IMR-90 (cell line): ENCODE measurements around the gene TSHZ3. TPM values are rescaled to one million over a fixed set of nuclear protein-coding genes. Genes with fewer than 3 reads are reported as not detected.

Source experiments
- ATAC-seq: fragments of 200-7000 bp; cut with Tn5 transposase; 2 replicates; pipeline ENCODE4 v1.9.1; 2020; ENCODE audit warnings: low read depth, mild to moderate bottlenecking, moderate library complexity
- BruUV-seq: library from RNA; stranded (reverse); fragments of 400-500 nt; replicated peaks from 2 replicates; lab custom pipeline; 2021; lab: Mats Ljungman, UMichigan
- CTCF ChIA-PET: fragments of 300-600 bp; formaldehyde crosslinking; extraction: SDS; loops from one replicate; lab custom pipeline; 2021; ENCODE audit warnings: antibody characterized with exemption; lab: Yijun Ruan, JAX
- POLR2A ChIA-PET: fragments of 300-600 bp; sonication (Branson Sonifier 250); formaldehyde crosslinking; loops from one replicate; lab custom pipeline; 2022; ENCODE audit warnings: antibody characterized with exemption; ENCODE audit not compliant: unreplicated experiment; lab: Charles Lee
- DNase-seq: peaks from one replicate; pipeline ENCODE4 v3.0.0; 2013
- H2AFZ ChIP-seq: replicated peaks from 2 replicates; pipeline ENCODE3; 2013; ENCODE audit warnings: low read length, mild to moderate bottlenecking; ENCODE audit not compliant: poor library complexity
- H2AK5ac ChIP-seq: 2 replicates; pipeline ENCODE4 v1.6.1; 2013; ENCODE audit warnings: low read depth, low read length, inconsistent platforms
- H2AK9ac ChIP-seq: replicated peaks from 2 replicates; pipeline ENCODE3; 2013; ENCODE audit warnings: mild to moderate bottlenecking, low read depth, low read length, moderate library complexity; ENCODE audit not compliant: poor library complexity
- H2BK120ac ChIP-seq: 2 replicates; pipeline ENCODE4 v1.6.1; 2013; ENCODE audit warnings: low read depth, low read length, inconsistent platforms
- H2BK15ac ChIP-seq: 3 replicates; pipeline ENCODE4 v1.6.1; 2013; ENCODE audit warnings: low read depth, low read length, inconsistent platforms
- H2BK20ac ChIP-seq: 2 replicates; pipeline ENCODE4 v1.6.1; 2013; ENCODE audit warnings: low read depth, mild to moderate bottlenecking, inconsistent platforms, low read length, moderate library complexity
- H2BK5ac ChIP-seq: 2 replicates; pipeline ENCODE4 v1.6.1; 2013; ENCODE audit warnings: mild to moderate bottlenecking, low read depth, low read length, inconsistent platforms; ENCODE audit not compliant: poor library complexity, severe bottlenecking
- H3K14ac ChIP-seq: replicated peaks from 2 replicates; pipeline ENCODE4 v1.6.1; 2013; ENCODE audit warnings: low read depth, low read length, inconsistent platforms
- H3K18ac ChIP-seq: 2 replicates; pipeline ENCODE4 v1.6.1; 2013; ENCODE audit warnings: low read depth, low read length, control low read depth
- H3K23ac ChIP-seq: 2 replicates; pipeline ENCODE4 v1.6.1; 2013; ENCODE audit warnings: low read depth, low read length, inconsistent platforms
- H3K27ac ChIP-seq: 2 replicates; pipeline ENCODE4 v1.5.1; 2013; ENCODE audit warnings: mild to moderate bottlenecking, control low read depth, low read length; ENCODE audit not compliant: insufficient read depth
- H3K27me3 ChIP-seq: 2 replicates; pipeline ENCODE4 v1.6.1; 2013; ENCODE audit warnings: low read length; ENCODE audit not compliant: control insufficient read depth, insufficient read depth
- H3K36me3 ChIP-seq: 2 replicates; pipeline ENCODE4 v1.6.1; 2013; ENCODE audit warnings: low read length, mixed read lengths; ENCODE audit not compliant: control insufficient read depth, insufficient read depth
- H3K4ac ChIP-seq: 2 replicates; pipeline ENCODE4 v1.6.1; 2013; ENCODE audit warnings: low read depth, low read length, inconsistent platforms
- H3K4me1 ChIP-seq: 2 replicates; pipeline ENCODE4 v1.6.1; 2013; ENCODE audit warnings: low read length, mixed read lengths; ENCODE audit not compliant: control insufficient read depth, insufficient read depth
- H3K4me2 ChIP-seq: 2 replicates; pipeline ENCODE4 v1.6.1; 2013; ENCODE audit warnings: low read depth, mild to moderate bottlenecking, control low read depth, low read length, moderate library complexity
- H3K4me3 ChIP-seq: 2 replicates; pipeline ENCODE4 v1.5.1; 2013; ENCODE audit warnings: low read depth, mild to moderate bottlenecking, control low read depth, low read length, moderate library complexity; ENCODE audit not compliant: insufficient read depth
- H3K56ac ChIP-seq: 2 replicates; pipeline ENCODE4 v1.6.1; 2013; ENCODE audit warnings: low read length, inconsistent platforms; ENCODE audit not compliant: insufficient read depth; ENCODE audit errors: extremely low read depth
- H3K79me1 ChIP-seq, 2 experiments: 2 replicates each; pipeline ENCODE4 v1.6.1; 2013; ENCODE audit warnings: low read length in 2 of 2, inconsistent platforms in 1 of 2, low read depth in 1 of 2
- H3K9ac ChIP-seq: 2 replicates; pipeline ENCODE4 v1.6.1; 2013; ENCODE audit warnings: low read depth, low read length, control low read depth
- H3K9me1 ChIP-seq: 2 replicates; pipeline ENCODE4 v1.6.1; 2013; ENCODE audit warnings: low read length, inconsistent platforms; ENCODE audit not compliant: insufficient read depth
- H3K9me3 ChIP-seq: 2 replicates; pipeline ENCODE4 v1.6.1; 2013; ENCODE audit warnings: low read length; ENCODE audit not compliant: control insufficient read depth, insufficient read depth
- H4K20me1 ChIP-seq: 2 replicates; pipeline ENCODE4 v1.6.1; 2013; ENCODE audit warnings: low read length, inconsistent platforms; ENCODE audit not compliant: insufficient read depth
- H4K5ac ChIP-seq: 2 replicates; pipeline ENCODE4 v1.6.1; 2013; ENCODE audit warnings: mild to moderate bottlenecking, low read depth, low read length, control low read depth
- H4K8ac ChIP-seq, 2 experiments: 2 replicates each; pipeline ENCODE4 v1.6.1; 2013; ENCODE audit warnings: low read depth in 2 of 2, low read length in 2 of 2, control low read depth in 1 of 2, inconsistent platforms in 1 of 2
- H4K91ac ChIP-seq: 2 replicates; pipeline ENCODE4 v1.6.1; 2013; ENCODE audit warnings: low read depth, low read length, inconsistent platforms; ENCODE audit not compliant: insufficient read depth
- BHLHE40 ChIP-seq: fragments of 150-350 bp; IDR thresholded peaks from 2 replicates; pipeline ENCODE4 v1.6.1; 2016; ENCODE audit warnings: mild to moderate bottlenecking, low read depth, low read length
- CTCF ChIP-seq: conservative IDR thresholded peaks from 2 replicates; pipeline ENCODE4 v1.5.1; 2012; ENCODE audit warnings: mild to moderate bottlenecking, low read depth, low read length, improper control_type of control experiment
- FOS ChIP-seq: fragments of 150-350 bp; IDR thresholded peaks from 2 replicates; pipeline ENCODE4 v1.6.1; 2016; ENCODE audit warnings: low read depth, low read length
- MAZ ChIP-seq: IDR thresholded peaks from 2 replicates; pipeline ENCODE4 v1.6.1; 2012; ENCODE audit warnings: low read depth, mild to moderate bottlenecking, low read length, improper control_type of control experiment, moderate library complexity, borderline replicate concordance
- USF2 ChIP-seq: fragments of 150-350 bp; IDR thresholded peaks from 2 replicates; pipeline ENCODE4 v1.6.1; 2017; ENCODE audit warnings: mild to moderate bottlenecking, antibody characterized with exemption, low read length, low read depth
- WGBS, 2 experiments: methylation state at CpG; one replicate each; pipeline versions ENCODE4 v1.1.5 to v1.1.7; 2013; ENCODE audit warnings: missing lambda C conversion rate in 2 of 2; ENCODE audit not compliant: insufficient read length in 1 of 2; ENCODE audit errors: extremely low coverage in 2 of 2; 5-methylcytosine and 5-hydroxymethylcytosine counted together
- dilution Hi-C: fragments of 300-500 bp; cut with HindIII; formaldehyde crosslinking; loops from one replicate; pipeline ENCODE4 v1.14.3; 2018; ENCODE audit warnings: low sequenced_read_pairs; ENCODE audit not compliant: unreplicated experiment
- in situ Hi-C: fragments of 300-500 bp; cut with MboI; formaldehyde crosslinking; loops from 3 replicates; pipeline ENCODE4 v1.14.3; 2019; ENCODE audit warnings: low sequenced_read_pairs, inconsistent platforms, mixed read lengths
- intact Hi-C: fragments of 100-400 bp; cut with micrococcal nuclease; formaldehyde crosslinking; loops from 2 replicates; pipeline ENCODE4 v1.10.0; 2022
- polyA plus RNA-seq, 3 experiments: library from polyadenylated mRNA; depleted of rRNA; stranded (reverse); fragments of >200 nt; gene quantifications; 2 replicates each; pipeline ENCODE4 v1.2.3, GENCODE V29; 2012; ENCODE audit warnings: low replicate concordance in 1 of 3
- total RNA-seq: library from RNA; depleted of rRNA; stranded (reverse); fragments of >200 nt; gene quantifications from 2 replicates; pipeline ENCODE4 v1.2.3, GENCODE V29; 2012

The TSHZ3 gene
- total and polyA plus RNA-seq, 2 of the 4 experiments (the other 2 are of a cell fraction): 8.1 to 13.0 TPM

- Histone ChIP-seq H3K18ac (no peak overlapping the region), H3K27ac (no peak overlapping the region), H3K9me1 (peaks cover 12% of the 10 kb centered on the region; the same call in 1 of the 2 replicates), H4K91ac (no peak overlapping the region), H2BK5ac (no peak overlapping the region), H4K8ac (no peak overlapping the region), H4K5ac (no peak overlapping the region), H3K36me3 (no peaks in the 10 kb centered on the region), H4K20me1 (no peaks in the 10 kb centered on the region), H3K23ac (no peak overlapping the region), H3K14ac (no peak overlapping the region), H3K4me2 (no peak overlapping the region), H3K56ac (no peak overlapping the region), H2AFZ (peak overlapping the region; percentile 36), H2BK120ac (no peak overlapping the region), H3K9me3 (no peaks in the 10 kb centered on the region), H3K4me1 (peaks cover 7% of the 10 kb centered on the region; the same call in 1 of the 2 replicates), H3K4me3 (no peak overlapping the region), H2AK5ac (no peak overlapping the region), H3K79me1 (no peaks in the 10 kb centered on the region), H3K27me3 (no peaks in the 10 kb centered on the region), H3K4ac (no peak overlapping the region), H2AK9ac (no peak overlapping the region), H3K9ac (no peak overlapping the region), H2BK20ac (no peak overlapping the region), H2BK15ac (no peak overlapping the region)
- ChIA-PET POLR2A (no interaction called here), CTCF (interaction anchor here (0.9 kb wide), 1 partner anchor 16 kb away, joined by 3 read pairs; no protein-coding TSS in a partner anchor)
- intact Hi-C loops (no loop called here), in situ Hi-C loops (no loop called here), dilution Hi-C loops (no loop called here)
- TF ChIP-seq MAZ (no peak), FOS (no peak), BHLHE40 (no peak), CTCF (no peak), USF2 (no peak)
- peak; percentile 46 for ATAC-seq
- no TSS peak for BruUV-seq
- WGBS, 2 experiments: 20% methylated on average over 5 of the region's 7 CpGs; no CpG with 5 or more reads in 1 of the 2 experiments
- peak; percentile 47 for DNase-seq
Measured at GRCh38 chr19:31254180-31254551, 95.1 kb downstream of the TSHZ3 start.
